Stomach (tissue), 4 donors: ENCODE results near the gene CORO1C.

ENCODE experiments used
- POLR2A ChIP-seq, 4 donors: fragments of 450-650 bp; IDR thresholded peaks; one replicate each; pipeline ENCODE4 v1.6.1; 2016; ENCODE audit warnings: antibody characterized with exemption in 4 of 4, control low read depth in 2 of 4, mild to moderate bottlenecking in 1 of 4, moderate library complexity in 1 of 4
- TF ChIP-seq, protein P1 (sequence below), 7 experiments: fragments of 450-650 bp in 4 of 7; fragments of 200-600 bp in 3 of 7; sonication (generic) in 3 of 7; IDR thresholded peaks; one replicate each; pipeline ENCODE4 v1.5.1; 2016 to 2019; ENCODE audit warnings: antibody characterized with exemption in 7 of 7, control low read depth in 2 of 7, mild to moderate bottlenecking in 1 of 7

DNA sequence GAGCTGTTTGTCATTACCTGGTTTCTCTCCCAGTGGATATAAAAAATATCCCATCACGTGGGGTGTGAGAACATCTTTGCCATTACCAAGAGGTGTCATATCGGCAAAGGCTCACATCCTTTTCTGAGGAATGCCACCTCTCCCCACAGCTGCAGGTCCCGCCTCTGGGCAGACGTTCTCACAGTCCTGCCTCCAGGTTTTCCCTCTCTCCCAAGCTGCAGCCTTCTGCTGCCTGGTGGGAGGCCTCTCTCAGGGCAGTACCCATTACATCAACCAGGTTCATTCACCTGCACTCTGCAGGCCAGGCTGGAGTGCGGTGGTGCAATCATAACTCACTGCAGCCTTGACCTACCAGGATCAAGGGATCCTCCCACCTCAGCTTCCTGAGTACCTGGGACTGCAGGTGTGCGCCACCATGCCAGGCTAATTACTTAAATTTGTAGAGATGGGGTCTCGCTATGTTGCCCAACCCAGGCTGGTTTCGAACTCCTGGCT is 118.5 kb downstream of the CORO1C start:
- TF ChIP-seq, protein P1, sequence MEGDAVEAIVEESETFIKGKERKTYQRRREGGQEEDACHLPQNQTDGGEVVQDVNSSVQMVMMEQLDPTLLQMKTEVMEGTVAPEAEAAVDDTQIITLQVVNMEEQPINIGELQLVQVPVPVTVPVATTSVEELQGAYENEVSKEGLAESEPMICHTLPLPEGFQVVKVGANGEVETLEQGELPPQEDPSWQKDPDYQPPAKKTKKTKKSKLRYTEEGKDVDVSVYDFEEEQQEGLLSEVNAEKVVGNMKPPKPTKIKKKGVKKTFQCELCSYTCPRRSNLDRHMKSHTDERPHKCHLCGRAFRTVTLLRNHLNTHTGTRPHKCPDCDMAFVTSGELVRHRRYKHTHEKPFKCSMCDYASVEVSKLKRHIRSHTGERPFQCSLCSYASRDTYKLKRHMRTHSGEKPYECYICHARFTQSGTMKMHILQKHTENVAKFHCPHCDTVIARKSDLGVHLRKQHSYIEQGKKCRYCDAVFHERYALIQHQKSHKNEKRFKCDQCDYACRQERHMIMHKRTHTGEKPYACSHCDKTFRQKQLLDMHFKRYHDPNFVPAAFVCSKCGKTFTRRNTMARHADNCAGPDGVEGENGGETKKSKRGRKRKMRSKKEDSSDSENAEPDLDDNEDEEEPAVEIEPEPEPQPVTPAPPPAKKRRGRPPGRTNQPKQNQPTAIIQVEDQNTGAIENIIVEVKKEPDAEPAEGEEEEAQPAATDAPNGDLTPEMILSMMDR (IDR thresholded peaks at IDR 0.05) = no peak
- no peak for TF ChIP-seq POLR2A (IDR thresholded peaks at IDR 0.05)
